NOMO-1 treated with dmso at 0.1 percent for 144 hours (cell line): ENCODE measurements around the gene AP1S3.
"Not testable (repeated sequence)": the region's sequence is repeated elsewhere in the genome, so short reads cannot be mapped to it uniquely, and the experiment has no call there.

Experiments
- DNase-seq: peaks from one replicate; lab custom pipeline; 2025; ENCODE audit not compliant: unreplicated experiment; lab: John Stamatoyannopoulos, UW

AP1S3 gene

DNA sequence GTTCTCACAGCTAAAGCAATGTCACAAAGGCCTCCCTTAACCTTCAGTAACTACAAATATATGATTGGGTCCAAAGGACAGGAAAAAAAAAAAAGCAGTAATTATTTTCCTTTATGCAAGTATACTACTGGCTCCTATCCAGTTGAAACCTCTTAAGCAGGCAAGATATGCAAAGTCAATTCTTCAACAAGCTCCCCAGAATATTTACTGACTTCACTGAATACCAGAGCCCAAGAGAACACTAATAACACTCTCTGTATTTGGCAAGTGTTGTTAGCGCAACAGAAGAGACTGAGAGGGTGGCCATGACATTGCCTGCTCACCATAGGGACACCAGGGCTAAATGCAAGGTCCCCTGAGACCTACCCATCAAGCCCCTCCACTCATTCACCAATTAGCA is 74.5 kb downstream of the AP1S3 start:
- DNase-seq: no peak

DNA sequence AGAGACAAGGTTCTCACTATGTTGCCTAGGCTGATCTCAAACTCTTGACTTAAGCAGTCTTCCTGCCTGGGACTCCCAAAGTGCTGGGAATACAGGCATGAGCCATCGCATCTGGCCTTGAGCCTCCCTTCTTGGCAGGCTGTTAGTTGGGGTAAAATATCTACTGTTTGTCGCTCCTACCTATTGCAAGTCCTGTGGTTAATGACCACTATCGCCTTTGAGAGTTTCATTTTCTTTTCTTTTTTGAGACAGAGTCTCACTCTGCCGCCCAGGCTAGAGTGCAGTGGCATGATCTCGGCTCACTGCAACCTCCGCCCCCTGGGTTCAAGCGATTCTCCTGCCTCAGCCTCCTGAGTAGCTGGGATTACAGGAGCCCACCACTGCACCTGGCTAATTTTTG is 75.6 kb downstream of the AP1S3 start:
- not testable (repeated sequence) for DNase-seq

DNA sequence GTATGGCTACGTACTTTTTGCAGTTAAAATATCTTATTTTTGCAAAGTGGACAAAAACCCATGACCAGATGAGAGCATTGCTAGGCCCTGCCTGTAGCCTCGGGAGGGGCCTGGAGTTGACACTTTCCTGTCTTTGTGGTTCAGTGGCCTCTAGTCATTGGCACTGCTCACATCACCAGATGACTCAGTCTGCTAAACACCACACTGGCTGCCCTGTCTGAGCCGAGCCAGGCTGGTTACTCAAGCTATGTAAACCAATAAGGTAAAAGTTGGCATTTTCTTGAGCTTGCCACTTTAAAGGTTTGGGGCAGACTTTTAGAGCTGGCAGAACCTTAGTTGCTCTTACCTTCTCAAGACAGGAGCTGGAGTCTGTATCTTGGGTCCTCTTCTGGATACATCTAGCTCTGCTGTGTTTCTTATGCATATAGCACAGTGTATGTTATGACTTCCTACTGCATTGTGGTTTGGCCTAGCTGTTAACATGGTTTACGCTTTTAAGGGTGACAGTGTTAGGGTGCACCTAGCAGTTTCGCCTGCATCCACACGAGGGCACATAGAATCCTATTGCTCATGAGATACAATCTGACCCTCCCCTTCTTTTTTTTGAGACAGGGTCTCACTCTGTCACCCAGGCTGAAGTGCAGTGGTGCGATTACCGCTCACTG is 76.4 kb downstream of the AP1S3 start:
- DNase-seq: no peak

DNA sequence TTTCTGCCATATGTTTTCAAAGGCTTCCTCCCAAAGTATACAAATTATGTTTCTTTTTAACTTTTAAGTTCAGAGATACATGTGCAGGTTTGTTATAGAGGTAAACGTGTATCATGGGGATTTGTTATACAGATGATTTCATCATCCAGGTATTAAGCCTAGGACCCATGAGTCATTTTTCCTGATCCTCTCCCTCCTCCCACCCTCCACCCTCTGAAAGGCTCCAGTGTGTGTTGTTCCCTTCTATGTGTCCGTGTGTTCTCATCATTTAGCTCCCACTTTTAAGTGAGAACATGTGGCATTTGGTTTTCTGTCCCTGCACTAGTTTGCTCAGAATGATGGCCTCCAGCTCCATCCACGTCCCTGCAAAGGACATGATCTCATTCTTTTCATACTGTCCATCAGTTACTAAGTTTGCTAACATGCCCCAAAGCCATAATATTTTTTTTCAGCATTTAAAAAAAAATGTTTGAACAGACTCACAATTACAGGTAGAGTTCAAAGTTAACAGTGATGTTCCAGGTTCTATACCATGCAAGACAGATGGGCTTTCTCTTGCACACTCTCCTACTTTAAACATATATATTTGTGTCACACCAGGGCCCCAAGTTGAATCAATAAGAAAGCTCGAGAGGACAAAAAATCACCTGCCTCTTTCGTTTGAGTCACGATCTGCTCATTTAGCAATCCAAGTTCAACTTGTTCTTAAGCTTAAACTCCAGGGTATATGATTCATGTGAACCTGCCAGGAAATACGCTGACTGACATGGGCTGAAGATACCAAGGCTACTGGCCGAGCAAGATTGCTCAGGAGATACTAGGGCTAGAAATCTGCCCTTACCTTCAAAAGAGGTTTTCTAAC is 77.6 kb downstream of the AP1S3 start:
- no peak for DNase-seq

DNA sequence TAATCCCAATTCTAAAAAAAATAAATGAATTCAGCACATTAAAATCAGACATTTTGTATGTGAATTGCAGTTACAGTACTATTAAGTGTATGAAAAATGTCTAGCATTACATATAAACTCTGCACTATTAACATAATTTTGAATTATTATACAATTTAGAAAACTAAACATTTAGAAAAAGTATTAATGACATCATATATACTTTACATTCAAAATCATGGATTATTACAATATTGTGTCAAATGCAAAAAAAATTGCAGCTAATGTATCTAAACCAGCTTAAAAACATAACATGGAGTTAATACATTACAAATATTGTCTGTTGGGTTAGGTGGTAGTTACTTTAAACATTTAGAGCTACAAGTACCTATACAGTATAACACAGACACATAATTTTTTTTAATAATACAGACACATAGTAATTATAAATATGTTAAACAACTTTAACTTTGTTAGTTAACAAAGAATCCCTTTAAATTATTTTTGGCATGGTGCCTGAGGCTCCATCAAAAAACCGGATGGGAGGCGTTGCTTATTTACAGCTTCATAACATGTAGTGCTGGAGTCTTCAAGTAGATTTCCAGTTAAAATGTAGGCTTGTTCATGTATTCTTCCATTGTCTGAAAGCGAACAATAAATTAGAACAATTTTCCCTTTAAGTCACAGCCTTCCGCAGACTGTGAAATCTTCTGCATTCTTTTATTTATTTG is 79.1 kb downstream of the AP1S3 start:
- no peak for DNase-seq

DNA sequence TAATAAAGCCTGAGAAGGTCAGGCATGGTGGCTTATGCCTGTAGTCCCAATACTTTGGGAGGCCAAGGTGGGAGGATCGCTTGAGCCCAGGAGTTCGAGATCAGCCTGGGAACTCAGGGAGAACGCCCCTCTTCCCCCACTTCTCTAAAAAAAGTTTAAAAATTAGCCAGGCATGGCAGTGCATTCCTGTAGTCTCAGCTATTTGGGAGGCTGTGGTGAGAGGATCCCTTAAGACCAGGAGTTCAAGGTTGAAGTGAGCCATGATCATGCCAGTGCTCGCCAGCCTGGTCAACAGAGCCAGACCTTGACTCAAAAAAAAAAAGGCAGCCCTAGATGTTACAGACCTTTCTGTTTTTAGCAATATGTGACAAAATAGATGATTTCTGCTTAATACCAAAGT is 83.4 kb downstream of the AP1S3 start:
- DNase-seq: no peak

DNA sequence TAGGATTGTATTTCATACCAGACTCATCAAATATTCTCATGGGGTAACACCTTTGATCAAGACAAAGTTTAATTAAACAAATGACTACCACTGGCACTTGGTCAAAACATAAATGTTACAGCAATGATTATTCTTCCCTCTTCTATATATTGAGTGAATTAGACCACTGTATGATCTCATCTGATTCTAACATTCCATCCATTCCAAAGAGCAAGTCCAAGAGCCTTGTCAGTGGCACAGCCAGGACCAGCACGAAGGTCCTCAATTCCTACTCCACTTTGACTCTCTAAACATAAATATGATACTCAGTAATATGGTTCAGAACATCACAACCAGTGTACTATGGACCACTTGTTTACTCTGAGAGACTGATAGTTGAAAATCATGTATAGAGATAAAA is 86.4 kb downstream of the AP1S3 start:
- no peak for DNase-seq

DNA sequence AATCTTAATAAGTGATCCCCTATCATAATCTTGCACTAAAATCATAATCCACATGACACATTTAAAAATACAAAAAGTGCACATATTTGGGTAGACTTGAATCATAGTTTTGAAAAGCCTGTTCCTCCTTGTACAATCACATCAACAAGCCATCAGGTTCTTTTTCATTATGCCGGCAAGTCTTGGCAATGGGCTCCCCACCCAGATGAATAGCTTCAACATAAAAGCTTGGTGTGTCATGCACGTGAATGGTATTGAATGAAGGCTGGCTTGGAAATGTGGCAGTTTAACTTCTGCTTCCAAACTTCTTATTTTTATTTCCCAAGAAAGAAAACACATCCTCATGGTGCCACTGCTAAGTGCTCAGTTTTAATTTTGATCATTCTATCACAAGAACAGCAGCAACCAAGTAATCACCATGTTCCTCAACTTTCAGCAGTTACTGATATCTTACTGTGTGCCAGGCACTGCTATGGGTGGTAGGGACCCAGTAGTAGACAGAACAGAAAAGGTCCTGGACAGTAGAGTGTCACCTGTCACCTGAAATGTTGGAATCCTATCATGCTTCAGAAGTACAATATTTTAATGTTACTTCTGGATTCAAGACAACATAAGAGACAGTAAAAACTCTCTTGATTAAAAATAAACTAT is 89.9 kb downstream of the AP1S3 start:
- DNase-seq: no peak

DNA sequence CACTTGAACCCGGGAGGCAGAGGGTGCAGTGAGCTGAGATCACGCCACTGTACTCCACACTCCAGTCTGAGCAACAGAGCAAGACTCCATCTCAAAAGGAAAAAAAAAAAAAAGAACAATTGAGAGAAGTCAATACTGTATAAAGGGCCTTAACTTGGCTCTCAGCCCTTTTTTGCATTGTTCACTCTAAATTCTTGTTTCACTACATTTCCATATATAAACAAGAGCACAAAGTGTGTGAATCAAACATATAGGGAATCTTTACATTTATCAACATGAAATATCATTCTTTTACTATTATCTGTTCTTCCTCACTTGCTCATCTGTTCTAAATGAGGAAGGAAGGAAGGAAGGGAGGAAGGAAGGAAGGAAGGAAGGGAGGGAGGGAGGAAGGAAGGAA is 90.8 kb downstream of the AP1S3 start:
- no peak for DNase-seq

DNA sequence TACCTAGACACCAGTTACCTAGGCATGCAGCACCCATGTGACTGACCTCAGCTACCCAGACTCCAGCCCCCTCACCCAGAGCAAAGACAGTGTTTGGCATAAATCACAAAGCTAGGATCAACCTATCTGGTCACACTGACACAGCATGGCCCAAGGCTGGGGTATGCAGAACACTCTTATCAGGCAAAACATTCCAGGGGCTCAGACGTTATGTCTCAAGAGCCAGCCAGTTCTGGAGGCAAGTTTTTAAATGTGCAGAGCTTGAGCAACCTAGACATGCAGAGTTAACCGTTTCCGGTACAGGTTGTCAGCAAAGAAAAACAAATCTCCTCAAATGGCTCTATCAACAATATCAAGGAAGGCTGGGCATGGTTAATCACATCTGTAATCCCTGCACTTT is 92.8 kb downstream of the AP1S3 start:
- DNase-seq: no peak

DNA sequence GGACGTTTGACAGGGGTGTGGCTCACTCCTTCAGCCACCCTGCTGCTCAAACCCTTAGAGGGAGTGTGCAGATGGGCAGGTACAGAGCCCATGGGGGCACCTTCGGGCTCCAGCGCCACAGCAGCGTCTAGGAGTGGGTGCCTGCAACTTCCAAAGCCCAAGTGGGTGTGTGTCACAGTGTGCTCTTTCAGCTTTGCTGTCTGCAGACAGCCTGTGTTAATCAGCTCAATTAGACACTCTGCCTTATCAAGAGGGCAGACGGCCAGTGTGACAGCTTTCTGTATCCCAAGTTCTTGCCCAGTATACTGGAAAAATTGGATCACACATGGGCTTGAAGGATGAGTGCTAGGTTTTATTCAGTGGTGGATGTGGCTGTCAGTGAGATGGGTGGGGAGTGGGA is 96.7 kb downstream of the AP1S3 start:
- DNase-seq: no peak

DNA sequence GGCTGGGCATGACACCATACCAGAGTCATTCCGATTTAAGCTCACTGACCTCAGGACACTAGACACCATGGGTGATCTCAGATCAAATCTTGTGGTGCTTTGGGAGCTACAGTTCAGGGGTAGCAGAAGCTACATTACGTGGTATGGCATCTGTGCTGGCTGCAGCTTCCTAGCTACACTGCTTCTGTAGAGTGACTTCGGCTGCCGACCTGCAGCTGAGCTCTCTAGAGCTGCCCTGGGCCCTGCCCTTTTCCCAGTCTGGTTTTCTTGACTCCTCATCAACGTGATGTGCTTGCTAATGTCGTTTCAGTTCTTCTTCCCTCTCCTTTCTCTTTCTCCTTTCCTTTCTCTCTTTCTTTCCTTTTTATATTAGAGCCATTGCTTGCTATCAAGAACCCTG is 100.2 kb downstream of the AP1S3 start:
- DNase-seq: no peak

DNA sequence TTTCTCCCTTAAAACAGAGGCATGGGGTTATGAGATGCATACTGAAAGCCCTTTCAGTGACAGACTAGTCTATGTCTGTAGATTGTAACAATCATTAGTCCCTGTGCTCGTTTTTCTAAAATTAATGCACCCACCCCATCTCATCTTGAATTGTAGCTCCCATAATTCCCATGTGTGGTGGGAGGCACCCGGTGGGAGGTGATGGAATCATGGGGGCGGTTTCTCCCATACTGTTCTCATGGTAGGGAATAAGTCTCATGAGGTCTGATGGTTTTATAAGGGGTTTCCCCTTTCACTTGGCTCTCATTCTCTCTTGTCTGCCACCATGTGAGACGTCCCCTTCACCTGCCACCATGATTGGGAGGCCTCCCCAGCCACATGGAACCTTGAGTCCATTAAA is 100.9 kb downstream of the AP1S3 start:
- DNase-seq: no peak

DNA sequence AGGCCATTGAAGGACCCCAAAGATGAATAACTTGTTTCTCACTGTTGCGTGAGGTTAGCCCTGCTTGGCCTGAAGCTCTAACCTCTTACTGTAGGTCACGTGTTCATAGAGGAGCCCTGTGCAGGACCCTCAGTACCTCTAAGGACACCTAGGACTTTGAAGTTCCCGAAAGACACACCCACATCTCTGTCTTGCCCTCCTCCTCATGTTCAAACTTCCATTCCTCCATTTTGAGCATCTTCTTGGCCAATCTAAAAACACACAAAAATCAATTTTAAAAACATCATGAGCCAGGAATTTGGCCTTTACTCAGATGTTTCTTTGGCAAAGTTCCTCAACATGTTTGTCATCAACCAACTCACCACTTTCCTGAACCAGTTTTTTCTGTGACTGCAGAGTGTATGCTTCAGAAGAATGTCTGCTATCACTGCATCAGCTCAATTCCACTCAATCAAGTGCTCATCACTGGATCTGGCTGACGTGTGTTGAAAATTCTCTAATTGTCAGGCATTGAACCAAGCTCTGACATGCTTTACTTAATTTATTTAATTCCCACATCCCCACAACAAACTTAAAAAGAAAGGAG is 101.6 kb downstream of the AP1S3 start:
- DNase-seq: no peak

DNA sequence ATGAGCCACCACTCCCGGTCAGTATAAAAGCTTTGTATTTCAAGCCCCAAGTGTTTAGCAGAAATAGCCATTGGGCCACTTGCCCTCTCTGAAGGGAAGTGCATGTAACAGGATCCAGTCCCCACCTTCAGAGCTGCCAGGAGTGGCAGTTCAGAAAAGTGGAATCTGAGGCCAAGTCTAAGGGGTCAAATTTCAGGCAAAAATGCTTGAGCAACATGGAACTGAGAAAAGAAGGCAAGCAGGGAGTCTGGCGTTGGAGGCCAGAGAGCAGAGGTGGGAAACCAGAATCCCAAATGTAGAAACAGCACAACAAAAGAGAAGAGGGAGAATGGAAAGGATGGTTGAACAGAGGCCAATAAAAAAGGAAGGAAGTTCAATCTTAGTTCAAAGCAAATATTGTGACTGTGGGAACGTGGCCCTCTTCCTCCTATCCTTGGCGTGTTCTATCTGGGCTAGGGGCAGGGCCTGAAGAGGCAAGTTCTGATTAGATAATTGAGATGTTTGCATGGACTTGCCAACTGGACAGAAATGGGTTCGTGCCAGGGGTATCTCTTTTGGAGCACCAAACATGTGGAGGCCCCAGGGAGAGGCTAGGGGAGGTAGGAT is 102.2 kb downstream of the AP1S3 start:
- no peak for DNase-seq

DNA sequence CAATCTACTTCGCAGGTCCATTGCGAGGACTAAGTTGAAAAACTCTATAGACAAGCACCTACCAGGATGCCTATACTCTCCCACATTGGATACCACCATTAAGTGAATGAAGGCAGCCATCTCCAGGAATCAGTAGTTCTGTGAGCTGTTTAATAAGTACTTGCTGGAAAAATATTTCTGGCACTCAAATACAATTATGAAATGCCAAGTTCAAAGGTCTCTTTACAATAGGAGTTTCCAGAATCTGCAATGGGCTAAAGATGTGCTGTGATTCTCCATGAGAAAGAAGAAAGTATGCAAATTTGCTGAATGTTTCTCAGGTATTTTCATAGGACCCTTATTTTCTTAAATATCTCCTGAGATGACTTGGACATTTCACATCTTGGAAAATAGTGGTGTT is 103.0 kb downstream of the AP1S3 start:
- DNase-seq: no peak

DNA sequence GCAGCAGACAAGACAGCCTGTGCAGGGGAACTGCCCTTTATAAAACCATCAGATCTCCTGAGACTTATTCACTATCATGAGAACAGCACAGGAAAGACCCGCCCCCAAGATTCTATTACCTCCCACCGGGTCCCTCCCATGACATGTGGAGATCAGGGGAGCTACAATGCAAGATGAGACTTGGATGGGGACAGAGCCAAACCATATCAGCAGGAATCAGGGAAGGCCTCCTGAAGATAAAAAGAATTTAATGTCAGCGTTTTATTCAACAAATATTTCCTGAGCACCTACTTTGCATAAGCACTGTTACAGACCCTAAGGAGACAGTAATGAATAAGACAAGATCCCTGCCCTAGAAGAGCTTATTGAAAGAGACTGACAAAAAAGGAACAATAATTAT is 105.0 kb downstream of the AP1S3 start:
- no peak for DNase-seq

DNA sequence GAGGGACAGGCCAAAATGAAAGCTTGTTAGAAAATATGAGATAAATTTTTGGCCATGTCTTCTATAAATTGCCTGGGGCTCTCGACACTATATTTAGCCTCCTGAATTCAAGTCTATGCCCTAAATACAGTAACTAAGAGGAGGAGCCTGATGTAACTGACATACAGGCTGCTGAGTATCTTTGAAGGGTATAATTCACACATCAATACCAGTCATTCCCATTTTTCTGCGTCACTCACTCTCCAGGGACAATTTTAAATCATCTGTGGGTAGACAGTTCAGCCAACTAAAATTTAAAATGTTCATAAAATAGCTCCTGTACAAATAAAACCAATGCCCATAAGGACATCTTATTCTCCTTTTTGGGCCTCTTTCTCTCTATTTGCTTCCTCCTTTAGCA is 105.9 kb downstream of the AP1S3 start:
- DNase-seq: no peak

DNA sequence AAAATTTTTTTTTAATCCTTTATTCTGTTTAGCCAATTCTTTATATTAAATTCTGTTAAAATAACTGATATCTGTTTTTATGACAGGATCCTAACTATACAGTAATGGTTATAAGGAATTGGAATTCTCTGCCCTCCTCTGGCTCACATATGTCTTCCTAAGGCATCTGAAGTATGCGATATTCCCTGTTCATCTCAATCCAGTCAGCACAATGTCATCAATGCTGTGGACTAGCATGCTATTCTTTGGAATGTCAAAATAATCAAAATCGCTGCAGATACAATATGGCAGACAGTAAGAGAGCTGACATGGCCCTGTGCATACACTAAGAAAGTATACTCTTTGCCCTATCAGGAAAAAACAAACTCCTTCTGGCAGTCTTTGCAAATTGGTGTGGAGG is 107.6 kb downstream of the AP1S3 start:
- no peak for DNase-seq

DNA sequence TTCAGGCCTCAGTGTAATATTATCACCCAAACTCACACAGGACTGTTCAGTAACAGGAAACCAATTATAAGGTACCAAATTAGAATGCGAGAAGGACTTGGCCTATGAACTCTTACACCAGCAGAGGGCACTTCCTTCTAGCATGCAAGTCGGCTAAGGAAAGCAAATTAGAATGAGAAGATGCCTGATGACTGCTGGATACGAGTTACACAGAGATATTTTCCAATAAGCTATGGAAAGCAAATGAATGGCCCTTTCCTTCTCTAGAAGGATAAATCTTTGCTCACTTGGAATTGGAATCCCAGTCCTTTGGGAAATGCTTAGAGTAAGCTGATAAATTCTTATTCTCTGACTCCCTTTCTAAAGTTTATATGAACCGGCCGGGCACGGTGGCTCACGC is 109.8 kb downstream of the AP1S3 start:
- peak; percentile 64 for DNase-seq
